ENCODE results near the gene R3HDML.
"Not testable (repeated sequence)": the region's sequence is repeated elsewhere in the genome, so short reads cannot be mapped to it uniquely, and the experiment has no call there.

R3HDML gene

DNA sequence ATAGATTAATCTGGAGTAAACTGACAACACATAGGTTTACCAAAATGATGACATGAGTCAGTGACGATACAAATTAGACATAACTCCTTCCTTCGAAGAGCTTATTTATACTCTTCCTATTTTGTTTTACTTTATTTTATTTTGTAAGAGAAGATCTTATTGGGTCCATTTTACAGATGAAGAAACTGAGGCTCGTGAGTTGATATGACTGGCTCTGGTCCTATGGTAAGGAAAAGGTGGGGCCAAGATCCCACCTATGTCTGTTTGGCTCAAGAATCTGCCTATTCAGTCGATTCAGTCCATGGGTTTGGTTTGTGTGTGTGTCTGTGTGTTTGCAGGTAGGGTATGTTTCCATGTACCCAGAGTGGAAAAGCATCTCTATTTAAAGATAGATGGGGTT is 8.4 kb upstream of the R3HDML start:
- no peak for DNase-seq

DNA sequence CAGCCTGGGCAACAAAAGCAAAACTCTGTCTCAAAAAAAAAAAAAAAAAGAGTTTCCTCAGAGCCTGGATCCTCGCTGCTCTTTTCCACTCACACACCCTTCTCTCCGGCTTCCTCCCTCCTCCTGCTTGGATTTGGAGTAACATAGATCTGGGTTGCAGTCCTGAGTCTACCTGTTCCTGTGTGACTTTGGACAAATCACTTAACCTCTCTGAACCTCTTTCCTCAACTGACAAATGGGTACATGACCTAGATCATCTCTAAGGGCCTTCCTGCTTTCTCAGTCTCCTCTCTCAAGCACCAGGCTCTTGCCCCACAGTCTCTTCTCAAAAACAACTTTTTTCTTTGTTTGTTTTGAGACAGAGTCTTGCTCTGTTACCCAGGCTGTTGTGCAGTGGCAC is 5.6 kb upstream of the R3HDML start:
- no peak for DNase-seq

GRCh38 chr20:44334306-44334705 is 2.5 kb upstream of the R3HDML start:
- no peak for DNase-seq

- DNase-seq = no peak
Measured at GRCh38 chr20:44334709-44335108, 2.1 kb upstream of the R3HDML start.

DNA sequence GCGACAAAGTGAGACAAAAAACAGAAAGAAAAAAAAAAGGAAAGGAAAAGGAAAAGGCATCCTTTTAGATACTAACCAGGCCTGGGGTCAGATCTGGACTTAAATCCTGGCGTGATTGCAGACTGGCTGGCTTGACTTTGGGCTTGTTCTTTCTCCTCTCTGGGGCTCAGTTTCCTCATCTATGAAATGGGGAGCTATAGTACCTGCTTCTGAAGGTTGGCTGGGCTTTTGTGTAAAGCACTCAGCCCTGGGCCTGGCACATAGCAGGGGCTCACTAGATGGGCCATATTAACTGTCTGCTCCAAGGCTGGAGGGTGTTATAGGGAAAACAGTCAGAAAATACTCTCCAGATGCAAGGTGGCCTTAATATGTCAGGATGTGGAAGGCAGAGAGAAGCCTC is 1.2 kb upstream of the R3HDML start:
- no peak for DNase-seq

DNA sequence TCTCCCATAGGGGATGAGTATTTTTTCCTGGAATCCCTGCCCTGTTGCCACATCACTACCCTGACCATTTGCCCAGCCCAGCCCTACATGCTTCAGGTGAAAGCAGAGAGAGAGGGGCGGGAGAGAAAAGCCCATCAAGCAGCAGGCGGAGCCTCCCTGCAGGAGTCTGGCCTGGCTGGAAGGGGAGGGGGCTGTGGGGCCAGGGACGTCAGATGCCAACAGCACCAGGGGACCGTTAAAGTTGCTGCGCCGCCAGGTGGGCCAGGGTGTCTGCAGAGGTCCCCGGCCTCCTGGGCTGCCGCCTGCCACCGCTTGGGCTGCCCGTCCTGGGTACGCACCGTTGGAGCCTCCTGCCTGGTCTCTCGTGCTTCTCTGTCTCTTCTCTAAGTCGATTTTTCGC is 757 bp upstream of the R3HDML start:
- no peak for DNase-seq

DNA sequence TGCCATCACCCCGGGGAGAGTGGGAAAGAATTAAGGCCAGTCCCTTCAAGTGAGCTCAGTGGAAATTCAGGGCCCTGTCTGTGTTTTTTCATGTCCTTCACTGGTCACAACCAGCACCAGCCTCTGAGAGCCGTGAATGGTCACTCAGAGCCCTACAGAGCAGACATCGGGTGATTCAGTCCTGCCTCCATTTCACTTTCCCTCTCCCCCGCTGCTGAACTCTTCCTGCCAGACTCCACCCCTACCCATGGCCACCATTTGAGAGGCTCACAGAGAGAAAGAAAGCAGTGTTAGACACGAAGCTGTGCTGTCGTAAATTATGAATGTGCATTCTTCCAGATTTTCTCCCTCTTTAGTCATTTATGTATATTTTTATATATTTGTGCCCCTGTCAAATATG is 5.4 kb downstream of the R3HDML start:
- no peak for DNase-seq

DNA sequence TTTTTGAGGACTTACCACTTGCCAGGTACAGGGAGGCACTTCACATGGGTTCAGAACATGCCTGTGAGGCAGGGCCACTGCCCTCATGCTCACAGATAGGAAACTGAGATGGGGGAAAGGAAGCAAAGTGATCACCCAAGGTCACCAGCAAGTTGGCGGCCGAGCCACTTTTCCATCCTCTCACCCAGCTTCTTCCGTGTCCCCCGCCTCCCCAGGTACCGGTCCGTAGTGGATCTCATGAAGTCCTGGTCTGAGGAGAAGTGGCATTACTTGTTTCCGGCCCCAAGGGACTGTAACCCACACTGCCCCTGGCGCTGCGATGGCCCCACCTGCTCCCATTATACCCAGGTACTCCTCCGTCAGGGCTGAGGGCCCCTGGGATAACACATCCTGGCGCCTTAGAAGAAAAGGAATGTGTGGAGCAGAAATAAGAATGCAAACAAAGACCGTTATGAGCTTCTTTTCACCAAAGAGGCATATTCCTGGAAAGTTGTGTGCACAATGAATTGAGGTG is 6.4 kb downstream of the R3HDML start:
- no peak for DNase-seq

GRCh38 chr20:44344723-44345122 is 7.9 kb downstream of the R3HDML start:
- DNase-seq = no peak

- DNase-seq = no peak
Measured at GRCh38 chr20:44345147-44345546, 8.3 kb downstream of the R3HDML start.

DNA sequence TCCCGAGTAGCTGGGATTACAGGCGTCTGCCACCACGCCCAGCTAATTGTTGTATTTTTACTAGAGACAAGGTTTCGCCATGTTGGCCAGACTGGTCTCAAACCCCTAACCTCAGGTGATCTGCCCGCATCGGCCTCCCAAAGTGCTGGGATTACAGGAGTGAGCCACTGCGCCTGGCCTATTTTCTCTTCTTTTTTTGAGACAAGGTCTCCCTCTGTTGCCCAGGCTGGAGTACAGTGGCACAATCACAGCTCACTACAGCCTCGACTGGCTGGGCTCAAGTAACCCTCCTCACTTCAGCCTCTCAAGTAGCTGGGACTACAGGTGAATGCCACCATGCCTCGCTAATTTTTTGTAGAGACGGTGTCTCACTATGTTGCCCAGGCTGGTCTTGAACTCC is 9.1 kb downstream of the R3HDML start:
- not testable (repeated sequence) for DNase-seq

DNA sequence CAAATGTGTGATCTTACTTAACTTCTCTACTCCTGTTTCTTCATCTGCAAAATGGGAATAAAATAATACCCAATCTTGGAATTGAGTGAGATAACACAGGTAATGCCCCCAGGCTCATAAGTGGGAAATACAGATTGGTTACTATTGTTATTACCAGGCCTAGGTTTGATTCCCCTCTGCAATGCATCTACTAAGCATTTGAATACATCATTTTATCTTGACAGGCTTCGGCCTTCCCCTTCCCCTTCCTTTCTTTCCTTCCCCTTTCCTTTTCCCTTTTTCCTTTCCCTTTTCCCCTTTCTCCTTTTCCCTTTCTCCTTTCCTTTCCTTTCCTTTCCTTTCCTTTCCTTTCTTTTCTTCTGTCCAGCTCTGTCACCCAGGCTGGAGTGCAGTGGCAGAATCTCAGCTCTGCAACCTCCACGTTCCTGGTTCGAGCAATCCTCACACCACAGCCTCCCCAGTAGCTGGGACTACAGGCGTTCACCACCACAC is 11.4 kb downstream of the R3HDML start:
- no peak for DNase-seq

- DNase-seq = no peak
Measured at GRCh38 chr20:44349349-44349748, 12.5 kb downstream of the R3HDML start.

DNA sequence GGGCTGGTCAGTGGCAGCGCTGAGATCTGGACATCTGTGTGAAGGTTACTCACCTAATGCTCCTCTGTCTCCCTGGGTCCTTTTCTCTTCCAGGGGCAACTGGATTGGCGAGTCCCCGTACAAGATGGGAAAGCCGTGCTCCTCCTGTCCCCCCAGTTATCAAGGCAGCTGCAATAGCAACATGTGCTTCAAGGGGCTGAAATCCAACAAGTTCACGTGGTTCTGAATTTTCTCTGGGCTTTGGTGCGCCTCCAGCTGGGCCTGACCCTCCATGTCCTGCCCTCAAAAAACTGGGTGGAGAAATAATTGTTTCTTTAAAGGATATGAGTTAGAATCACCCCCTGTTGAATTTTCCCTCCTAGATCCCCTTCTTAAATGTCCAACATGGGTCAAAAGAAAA is 13.7 kb downstream of the R3HDML start:
- no peak for DNase-seq

DNA sequence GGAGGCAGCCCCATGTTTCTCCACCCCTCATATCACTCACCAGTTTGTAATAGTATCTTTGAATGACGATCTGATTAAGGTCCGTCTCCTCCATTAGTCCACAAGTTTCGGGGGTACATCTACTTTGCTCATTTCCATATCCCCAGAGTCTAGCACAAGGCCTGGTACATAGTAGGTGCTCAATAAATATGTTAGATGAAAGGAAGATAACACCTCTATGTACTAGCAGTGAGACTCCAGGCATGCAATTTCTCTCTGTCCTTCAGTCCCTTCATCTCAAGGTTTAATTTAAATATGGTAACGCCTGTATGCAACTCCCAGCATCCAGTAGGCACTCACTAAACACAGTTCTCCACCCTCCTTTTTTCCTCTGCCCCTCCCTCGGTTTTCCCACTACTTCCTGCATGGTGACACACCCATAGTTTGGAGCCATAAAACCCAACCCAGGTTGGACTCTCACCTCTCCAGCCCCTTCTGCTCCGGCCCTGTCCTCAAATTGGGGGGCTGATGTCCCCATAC is 18.2 kb downstream of the R3HDML start:
- no peak for DNase-seq

GRCh38 chr20:44355498-44356352 is 18.9 kb downstream of the R3HDML start, which contains the start of gene HNF4A:
Gene HNF4A (plus strand): TSS chr20:44355699. CDS start chr20:44355805, 106 bp downstream.
- no peak for DNase-seq

GRCh38 chr20:44356353-44356723 is 19.5 kb downstream of the R3HDML start:
- DNase-seq = no peak

DNA sequence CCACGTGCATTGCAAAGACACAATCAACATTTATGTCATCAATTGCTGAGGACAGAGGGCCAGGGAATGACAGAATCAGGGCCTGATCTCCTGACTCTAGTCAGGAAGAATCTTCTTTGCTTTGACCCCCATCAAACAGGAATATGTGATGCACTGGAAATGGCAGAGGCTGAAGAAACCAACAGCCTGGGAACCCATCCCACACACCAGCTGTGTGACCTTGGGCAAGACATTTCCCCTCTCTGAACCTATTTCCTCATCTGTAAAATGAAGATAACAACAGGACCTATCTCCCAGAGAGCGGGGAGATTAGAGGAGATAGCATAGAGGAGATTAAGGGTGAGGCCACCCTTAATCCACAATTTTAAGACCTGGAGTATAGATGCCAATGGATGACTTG is 20.2 kb downstream of the R3HDML start:
- no peak for DNase-seq

GRCh38 chr20:44357555-44358125 is 20.8 kb downstream of the R3HDML start:
- DNase-seq = no peak

GRCh38 chr20:44358776-44359175 is 21.9 kb downstream of the R3HDML start:
- DNase-seq = no peak

GRCh38 chr20:44360221-44360620 is 23.4 kb downstream of the R3HDML start:
- DNase-seq = no peak

DNA sequence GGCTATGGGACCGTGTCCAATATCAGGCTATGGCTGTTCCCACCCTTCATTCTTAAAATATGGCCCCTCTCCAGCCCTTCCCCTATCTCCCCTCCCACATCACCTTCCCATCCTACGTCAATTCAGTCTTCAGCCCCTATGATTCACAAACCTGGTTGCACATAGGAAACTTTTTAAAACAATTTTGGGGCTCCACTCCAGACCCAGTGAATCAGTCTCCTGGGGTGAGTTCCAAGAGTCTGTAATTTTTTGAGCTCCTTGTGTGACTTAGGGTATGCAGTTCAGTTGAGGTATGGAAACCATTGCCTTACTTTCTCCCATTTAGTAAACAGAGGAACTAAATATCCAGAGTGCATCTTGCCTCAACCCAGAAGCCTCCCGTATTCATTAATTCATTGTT is 24.2 kb downstream of the R3HDML start:
- no peak for DNase-seq

GRCh38 chr20:44362466-44362940 is 25.7 kb downstream of the R3HDML start:
- no peak for DNase-seq

DNA sequence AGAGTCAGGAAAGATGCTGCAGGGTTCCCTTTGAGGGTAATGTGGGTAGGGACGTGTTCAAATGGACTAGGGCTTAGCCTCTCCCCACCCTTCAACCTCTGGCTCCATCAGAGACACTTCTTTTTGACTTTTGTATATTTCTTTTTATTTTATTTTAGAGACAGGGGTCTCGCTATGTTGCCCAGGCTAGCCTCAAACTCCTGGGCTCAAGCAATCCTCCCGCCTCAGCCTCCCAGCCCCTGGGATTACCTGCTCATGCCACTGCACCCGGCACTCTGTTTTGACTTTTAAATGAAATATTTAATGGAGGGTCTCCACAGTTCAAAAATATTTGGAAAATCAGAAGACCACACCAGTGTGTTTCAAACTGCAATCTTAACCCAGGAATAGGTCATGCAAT is 27.2 kb downstream of the R3HDML start:
- DNase-seq = no peak

Measured in activated CD8-positive, alpha-beta memory T cell treated with anti-CD3 and anti-CD28 coated beads, Interleukin-2, amount 50 U/mL, for 48 hours (primary cell).